Tibial nerve (tissue), 4 donors: Measurements from ENCODE around the gene TBXAS1.

Experiments used
- CTCF ChIP-seq, 5 experiments: fragments of 200-600 bp in 3 of 5; fragments of 450-650 bp in 2 of 5; sonication (generic) in 3 of 5; IDR thresholded peaks; one replicate each; pipeline ENCODE4 v1.5.1; 2016 to 2019; ENCODE audit warnings: antibody characterized with exemption in 5 of 5, mild to moderate bottlenecking in 3 of 5, moderate library complexity in 2 of 5
- EP300 ChIP-seq, 2 donors: sonication (generic); formaldehyde crosslinking; IDR thresholded peaks; one replicate each; pipeline ENCODE4 v1.6.1; 2017; ENCODE audit warnings: antibody characterized with exemption in 2 of 2, mild to moderate bottlenecking in 1 of 2
- POLR2A ChIP-seq, 2 donors: fragments of 450-650 bp; IDR thresholded peaks; one replicate each; pipeline ENCODE4 v1.6.1; 2017; ENCODE audit warnings: antibody characterized with exemption in 2 of 2, mild to moderate bottlenecking in 2 of 2, moderate library complexity in 2 of 2

GRCh38 chr7:139924461-139924860 lies 95.4 kb downstream of the TBXAS1 start:
- no peak for TF ChIP-seq CTCF (IDR thresholded peaks at IDR 0.05)
- TF ChIP-seq POLR2A (IDR thresholded peaks at IDR 0.05), result no peak
- TF ChIP-seq EP300 (IDR thresholded peaks at IDR 0.05), result no peak
